NCI-H1930 (cell line): ENCODE data around the gene ADARB2.

ENCODE experiments used
- DNase-seq, 2 experiments: peaks; one replicate each; lab custom pipeline; 2025; lab: John Stamatoyannopoulos, UW

The ADARB2 gene

DNA sequence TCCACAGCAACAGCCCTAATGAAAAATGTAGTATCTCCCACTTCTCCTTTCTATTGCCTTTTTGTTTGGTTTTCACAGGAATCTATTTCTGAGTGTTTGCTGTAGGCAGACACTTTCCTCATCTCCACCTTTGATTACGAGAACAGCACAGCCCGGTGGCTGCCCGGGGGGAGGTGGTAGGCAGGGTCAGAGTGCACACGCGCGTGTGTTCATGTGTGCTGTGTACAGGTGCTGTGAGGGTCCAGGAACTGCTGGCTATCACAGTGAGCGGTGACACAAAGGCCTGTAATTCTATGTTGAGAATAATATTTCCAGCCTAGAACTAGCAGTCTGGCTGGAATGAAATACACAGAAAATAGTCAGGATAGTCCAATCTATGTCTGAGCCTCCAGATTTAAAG is 212.8 kb downstream of the ADARB2 start:
- no peak for DNase-seq

DNA sequence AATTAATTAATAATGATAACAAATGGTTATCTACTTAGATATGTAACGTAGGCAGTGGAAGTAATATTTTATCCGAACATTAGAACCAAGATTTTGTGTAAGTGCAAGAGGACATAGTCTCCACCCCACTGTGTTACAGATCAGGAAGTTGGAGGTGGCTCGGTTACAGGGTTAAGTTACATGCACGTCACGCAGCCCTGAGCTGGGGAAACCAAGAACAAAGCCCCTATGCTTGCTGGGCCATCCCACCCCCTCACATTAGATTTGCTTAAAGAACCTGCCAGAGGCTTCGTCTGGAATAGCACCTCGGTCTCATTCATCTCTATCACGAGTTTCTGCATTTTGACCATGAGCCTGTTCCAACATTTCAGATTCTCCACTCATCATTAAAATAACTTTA is 214.1 kb downstream of the ADARB2 start:
- DNase-seq = no peak

DNA sequence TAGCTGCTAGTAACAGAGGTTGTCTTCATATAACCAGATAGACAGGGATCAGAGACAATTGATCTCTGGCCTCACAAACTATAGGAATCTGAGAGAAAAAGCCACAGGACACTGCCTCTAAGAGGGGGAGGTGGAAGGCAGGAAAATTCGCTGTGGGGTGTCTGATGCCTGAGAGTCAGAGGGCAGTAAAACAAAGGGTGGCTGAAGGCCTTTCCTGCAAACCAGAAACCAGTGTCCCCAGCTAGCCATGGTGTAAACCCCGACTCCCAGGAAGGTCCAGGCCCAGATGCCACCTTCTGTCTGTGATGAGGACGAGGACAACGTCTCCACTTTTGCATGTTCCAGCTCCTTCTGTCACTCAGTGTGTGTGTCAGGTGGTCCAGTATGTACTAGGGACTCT is 215.1 kb downstream of the ADARB2 start:
- no peak for DNase-seq

DNA sequence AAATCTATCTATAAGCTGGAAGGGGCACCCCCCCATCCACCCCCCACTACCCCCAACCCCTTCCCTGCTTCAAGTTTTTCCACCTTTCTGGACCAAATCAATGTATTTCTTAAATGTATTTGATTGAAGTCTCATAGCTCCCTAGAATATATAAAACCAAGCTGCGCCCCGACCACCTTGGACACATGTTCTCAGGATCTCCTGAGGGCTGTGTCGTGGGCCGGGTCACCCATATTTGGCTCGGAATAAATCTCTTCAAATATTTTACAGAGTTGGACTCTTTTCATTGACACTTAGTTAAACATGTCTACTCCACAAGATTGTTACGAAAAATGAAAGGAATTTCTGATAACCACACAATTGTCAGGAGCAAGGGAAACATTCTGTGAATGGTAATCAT is 215.6 kb downstream of the ADARB2 start:
- no peak for DNase-seq

DNA sequence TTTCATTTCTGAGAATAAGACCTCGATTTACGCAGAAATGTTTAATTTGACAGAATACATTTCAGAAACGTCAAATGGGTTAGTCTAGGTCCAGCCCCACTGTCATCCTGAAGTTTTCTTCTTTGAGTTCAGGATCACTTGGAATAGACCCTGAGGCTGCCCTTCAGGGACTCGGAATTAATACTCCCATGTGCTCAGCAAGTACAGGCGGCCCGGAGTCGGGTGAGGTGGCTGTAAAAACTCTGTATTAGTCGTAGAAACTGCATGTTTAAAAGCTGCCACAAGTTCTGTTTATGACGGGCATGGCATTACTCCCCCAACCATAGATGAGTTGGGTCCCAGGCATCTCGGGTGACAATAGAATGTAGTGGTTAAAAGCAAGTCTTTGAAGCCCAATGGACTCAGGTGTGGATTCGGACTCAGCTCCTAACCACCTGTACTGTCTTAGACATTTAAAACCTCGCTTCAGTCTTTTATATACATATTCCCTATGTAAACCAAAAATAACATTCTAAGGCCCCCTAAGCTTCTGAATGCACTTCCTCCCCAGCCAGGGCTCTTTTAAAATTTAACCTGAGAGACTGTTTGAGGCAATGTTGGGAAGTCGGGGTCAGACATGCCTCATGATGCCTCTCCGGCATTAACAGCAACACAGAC is 216.3 kb downstream of the ADARB2 start:
- no peak for DNase-seq

DNA sequence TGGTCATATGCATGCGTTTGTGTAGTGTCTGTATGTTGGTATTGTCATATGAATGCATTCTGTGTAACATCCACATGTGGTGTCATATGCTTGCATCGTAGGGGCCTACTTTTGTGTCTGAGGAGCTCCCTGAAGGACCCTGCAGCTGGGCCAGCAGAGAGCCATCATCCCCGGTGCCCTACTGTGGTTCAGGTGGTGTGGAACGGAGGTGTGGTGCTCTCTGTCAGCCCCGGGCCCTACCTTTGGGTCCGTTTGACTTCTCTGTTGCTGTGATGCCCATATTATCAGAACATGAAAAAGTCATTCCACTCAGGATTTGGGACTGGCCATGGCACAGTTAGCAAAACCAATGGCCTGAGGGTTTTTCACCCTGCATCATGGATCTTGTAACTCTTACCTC is 217.9 kb downstream of the ADARB2 start:
- DNase-seq = no peak

DNA sequence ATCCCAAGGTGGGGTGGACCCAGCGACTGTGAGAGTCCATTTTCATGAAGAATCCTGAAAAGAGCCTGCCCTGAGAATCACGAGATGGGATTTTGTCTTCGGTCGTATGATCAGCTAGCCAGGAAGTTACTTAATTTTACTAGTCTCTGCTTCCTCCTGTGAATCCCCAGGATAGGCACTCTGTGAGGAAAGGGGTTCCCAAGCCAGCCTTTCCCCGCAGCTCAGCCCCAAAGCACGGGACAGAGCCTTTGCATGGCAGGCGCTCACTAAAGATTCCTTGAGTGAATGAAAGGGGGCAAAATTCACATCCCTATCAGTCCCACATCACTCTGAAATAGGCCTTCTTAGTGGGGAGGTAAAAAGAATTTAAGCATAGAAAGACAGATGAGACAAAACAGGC is 219.6 kb downstream of the ADARB2 start:
- DNase-seq = no peak

DNA sequence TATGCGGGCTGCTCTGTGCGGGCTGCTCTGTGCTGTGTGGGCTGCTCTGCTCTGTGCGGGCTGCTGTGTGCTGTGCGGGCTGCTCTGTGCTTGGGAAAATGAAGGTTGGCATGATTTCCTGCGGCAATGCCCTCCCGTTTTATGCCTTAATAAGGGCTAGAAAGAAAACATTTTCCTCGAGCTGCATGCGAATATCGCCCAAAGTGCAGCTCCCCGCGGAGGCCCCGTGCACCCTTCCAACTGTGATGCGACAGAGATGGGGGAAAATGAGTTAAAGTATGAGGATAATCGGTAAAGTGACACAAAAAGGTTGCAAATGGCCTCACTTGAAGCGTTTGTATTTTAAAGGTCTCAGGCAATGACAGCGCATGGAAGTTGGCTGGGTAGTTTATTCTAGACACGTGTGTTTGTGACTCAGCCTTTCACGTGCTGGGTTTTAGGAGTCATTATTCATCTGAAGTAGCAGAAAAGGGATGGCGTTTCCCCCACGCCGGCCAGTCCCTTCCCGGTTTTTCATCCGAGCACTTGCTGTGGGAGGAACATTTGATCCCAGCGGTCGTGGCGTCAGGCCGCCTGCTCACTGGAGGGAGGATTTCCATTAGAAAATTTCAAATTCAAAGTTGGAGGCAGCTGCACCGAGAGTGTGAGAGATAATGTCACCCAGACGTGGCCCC is 220.7 kb downstream of the ADARB2 start:
- no peak for DNase-seq

DNA sequence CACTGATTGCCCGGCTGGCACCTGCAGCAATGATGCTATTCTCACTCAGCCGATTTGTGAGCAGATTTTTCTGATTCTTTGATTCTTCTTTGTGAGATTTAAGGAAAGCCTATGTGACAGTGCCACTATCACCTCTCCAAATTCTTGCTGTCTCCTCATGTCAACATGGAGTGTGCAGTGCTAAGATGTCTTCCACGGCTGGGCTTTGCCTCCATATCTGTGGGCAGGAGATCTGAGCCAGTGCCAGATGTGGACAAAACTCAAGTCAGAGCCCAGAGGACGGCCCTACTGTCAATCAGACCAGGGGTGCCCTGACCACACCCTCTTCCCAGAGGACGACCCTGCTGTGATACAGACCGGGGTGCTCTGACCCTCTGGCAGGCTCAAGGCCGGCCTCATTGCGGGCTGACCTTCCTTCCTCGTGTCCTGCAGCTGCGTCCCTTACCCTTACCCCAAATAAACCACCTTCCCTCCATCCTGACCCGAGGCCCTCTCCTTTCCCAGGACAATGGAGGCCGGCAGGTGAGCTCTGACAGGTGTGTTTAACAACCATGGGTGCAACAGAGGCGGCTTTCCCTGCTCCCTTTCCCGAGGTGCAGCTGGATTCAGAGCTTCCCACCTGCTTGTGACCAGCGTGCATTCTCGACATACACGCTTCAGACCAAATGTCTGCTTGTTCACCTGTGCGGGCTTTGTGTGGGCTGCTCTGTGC is 221.4 kb downstream of the ADARB2 start:
- no peak for DNase-seq

DNA sequence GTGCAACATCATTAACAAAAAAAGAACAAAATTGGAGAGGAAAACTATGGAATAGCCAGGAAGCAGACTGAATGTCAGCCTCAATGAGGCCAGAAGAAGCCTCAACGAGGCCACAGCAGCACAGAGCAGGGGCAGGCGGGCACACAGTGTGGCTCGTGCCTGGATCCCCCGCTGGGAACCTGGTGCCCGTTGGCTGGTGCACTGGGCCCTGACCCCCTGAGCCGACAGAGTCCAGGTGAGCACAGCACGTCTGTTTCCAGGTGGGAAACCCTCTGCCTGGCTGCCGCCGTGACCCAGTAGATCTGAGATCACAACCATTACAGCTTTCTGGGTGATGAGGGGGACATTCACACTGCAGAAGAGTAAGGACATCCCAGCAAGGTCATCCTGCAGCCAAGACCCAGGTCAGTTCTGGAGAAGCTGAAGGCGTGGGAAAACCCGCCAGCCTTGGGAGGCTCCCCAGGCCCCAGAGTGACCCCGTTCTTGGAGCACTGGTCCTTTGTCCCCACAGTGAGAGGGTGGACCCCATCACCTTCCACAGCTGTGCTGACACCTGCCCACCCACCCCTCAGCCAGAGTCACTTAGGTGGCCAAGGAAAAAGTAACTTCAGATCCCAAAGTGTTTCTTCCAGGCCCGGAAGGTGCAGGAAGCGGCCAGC is 222.1 kb downstream of the ADARB2 start:
- no peak for DNase-seq

DNA sequence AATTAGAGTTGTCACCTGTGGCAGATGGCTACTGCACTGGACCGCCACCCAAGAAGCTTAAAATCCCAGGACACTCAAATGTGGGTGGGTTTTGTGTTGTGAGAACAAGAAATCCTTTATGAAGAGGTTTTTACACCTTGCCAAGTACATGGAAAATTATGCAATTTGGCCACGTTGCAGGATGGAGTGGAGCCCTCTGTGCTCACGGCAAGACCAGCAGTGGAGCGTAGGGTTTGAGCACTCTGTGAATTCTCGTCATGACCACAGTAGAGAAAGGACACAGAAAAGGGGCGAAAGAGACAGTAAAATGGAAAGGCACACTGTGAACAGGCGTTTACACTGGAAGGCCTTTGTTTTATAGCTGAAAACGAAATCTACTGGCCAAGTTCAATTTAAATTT is 222.6 kb downstream of the ADARB2 start:
- DNase-seq = no peak

DNA sequence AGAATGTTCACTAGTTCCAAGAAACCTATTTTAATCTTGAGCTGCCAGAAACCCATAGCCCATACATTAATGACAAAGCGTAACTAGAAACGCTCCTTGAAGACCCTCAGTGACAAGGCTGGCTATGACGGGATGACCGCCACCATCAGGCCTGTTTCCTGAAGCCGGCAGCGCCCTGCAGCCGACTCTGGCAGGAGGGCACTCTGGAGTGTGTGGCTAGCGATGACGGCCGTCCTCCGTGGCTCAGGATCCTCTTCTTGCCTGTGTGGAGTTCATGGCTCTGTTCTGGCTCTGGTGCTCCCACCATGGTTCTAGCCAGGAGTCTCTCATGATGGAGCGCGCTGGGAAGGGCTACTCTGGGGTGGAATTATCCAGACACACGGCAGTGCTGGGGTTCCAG is 224.1 kb downstream of the ADARB2 start:
- no peak for DNase-seq

DNA sequence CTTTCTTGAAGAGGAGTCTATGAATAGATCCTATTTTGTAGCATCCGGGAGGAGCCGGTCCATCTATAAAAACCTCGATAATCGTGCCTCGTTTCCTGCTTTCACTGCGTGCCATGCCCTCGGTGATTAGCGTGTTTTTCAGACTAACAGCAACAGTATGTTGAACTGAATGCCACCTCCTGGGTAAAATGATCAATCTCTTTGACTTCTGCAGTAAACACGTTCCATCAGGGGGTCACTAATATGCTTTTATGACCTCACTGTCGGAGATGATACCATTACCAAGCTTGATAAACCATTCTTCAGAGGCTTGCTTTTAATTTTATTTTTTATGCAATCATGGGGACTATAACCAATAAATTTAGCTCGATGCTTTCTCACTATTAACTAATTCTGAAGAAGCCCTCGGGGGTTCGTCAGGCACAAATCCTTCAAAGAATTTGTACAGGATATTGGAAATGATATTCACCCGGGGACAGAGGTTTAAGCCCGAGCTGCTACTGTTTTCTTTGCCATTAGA is 228.3 kb downstream of the ADARB2 start:
- DNase-seq = no peak

DNA sequence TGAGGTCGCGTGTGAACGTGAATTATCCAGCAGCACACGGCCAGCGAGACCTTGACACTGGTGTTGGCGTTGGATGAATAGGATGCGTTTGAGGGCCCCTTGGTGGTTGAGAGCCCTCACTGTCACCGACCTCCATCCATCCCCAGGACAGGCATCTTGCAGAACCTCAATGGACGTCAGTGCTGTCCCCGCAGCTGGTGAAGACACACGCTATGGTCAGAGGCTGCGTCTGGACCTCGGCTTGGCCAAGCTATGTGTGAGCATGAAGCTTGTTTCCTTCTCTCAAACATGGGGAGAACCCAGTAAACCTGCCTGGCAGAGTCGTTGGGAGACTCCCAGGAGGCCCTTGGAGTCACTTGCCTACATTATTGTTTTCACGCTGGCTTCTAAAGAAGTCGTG is 229.2 kb downstream of the ADARB2 start:
- no peak for DNase-seq

DNA sequence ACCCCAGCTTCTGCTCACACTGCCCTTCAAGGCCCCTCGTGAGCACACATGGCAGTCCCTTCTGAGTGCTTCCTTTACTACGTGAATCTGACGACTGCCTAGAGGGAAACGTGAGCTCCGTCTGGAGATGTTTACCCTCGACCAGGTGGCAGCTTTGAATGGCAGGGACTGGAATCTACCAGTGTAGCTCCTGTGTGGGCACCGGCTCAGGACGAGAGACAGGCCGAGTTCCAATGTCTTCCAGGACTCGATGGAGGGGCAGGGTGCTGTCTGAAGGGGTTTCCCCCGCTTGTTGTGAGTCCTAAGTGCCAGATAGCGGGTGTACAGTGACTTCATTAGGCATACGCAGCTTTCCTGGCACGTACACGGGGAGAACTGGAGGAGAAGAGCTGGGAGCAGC is 229.9 kb downstream of the ADARB2 start:
- no peak for DNase-seq

DNA sequence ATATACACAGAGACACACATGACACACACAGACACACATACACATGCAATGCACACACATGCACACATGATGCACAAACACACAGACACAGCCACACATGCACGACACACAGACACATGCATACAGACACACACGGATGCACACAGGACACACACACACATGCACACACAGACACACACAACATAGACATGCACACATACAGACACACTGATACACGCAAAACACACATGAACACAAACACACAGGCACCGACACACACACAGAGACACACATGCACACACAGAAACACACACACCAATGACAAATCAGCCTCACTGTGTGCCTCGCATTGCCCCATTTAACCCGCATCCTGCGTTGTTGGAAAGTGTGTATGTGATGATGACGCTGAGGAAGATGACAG is 232.4 kb downstream of the ADARB2 start:
- no peak for DNase-seq

DNA sequence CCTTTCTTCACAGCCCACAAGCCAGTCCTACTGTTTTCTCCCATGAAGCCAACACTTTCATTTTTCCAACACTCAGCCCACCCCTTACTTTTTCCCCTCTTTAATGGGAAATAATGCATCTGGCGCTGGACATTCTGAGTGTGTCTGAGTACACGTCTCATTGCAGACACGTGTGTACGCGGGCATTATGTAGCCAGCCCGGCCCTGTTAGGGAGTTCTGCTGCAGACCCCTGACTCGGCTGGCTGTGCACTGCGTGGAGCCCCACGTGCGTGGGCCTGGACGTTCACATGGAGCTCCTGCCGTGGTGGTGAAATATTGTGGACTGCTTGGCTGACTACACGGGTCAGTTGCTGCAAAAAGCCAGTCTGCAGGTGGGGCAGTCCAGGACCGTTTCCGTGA is 233.0 kb downstream of the ADARB2 start:
- DNase-seq = no peak

DNA sequence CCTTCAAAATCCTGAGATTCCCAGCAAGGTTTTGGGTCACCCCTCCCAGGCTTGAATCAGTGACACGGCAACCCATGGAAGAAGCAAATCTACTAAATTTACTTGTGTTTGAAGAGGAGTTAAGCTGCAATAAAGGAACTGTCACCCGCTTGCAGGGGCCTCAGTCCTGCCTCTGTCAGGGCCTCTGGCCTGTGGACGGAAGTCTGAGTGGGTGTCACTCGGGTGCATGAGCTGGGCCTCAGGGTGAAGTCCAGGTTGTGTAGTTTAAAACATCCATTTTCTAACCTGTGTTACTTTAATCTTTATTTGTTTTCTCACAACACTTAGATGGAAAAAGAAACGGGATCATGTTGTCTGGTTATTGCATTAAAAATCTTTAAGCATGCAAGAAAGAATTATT is 234.9 kb downstream of the ADARB2 start:
- DNase-seq = no peak

DNA sequence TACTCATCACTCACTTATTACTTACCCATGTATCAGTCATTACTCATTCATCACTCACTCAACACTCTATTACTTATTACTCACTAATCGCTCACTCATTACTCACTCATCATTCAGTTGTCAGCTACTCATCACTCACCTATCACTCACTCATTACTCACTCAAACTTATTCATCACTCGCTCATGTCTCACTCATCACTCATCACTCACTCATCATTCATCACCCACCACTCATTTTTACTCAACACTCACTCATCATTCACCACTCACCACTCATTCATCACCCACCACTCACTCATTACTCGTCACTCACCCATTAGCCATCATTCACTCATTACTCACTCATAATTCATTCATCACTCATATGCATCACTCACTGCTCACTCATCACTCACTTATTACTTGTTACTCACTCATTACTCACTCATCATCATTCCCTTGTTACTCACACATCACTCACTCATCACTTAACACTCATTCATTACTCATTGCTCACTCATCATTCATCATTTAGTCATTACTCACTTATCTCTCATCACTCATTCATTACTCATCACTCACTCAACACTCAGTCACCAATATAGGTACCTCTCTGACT is 237.9 kb downstream of the ADARB2 start:
- DNase-seq = no peak

DNA sequence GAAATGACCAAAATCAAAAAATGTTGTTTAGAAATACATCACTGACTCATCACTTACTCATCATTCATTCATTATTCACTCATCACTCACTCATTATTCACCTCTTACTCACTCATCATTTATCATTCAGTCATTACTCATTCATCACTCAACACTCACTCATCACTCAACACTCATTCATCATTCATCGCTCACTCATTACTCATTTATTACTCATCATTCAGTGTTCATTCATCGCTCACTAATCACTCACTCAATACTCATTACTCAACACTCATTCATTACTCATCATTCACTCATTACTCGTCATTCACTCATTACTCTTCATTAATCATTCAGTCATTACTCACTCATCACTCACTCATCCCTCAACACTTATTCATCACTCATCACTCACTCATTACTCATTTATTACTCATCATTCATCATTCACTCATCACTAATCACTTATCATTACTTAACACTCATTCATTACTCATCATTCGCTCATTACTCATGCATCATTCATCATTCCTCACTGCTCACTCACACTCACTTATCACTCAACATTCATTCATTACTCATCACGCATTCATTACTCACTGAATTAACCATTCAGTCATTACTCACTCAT is 238.5 kb downstream of the ADARB2 start:
- DNase-seq = no peak

DNA sequence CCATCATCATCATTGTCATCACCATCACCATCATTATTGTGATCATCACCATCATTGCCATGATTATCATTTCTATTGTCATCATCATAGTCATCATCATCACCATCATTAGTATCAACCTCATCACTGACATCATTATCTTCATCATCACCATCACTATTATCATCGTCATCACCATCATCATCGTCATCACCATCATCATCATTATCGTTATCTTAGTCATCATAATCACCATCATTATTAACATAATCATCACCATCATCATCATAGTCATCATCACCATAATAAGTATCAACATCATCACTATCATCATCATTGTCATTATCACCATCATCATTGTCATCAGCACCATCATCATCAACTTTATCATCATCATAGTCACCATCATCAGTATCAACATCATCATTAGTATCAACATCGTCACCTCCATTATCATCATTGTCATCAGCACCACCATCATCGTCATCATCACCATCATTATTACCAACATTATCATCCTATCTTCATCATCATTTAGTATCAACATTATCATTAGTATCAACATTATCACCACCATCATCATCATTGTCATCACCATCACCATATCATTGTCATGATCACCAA is 241.3 kb downstream of the ADARB2 start:
- no peak for DNase-seq
